Loucy (cell line): ENCODE data around the gene LRRC43.

Experiments used
- EZH2phosphoT487 ChIP-seq: fragments of 200-600 bp; IDR thresholded peaks from 2 replicates; pipeline ENCODE4 v1.6.1; 2018; ENCODE audit warnings: antibody characterized with exemption, mild to moderate bottlenecking, moderate library complexity, borderline replicate concordance
- TF ChIP-seq, protein P1 (sequence below): fragments of 200-600 bp; sonication (generic); conservative IDR thresholded peaks from 2 replicates; pipeline ENCODE4 v1.5.1; 2014; ENCODE audit warnings: mild to moderate bottlenecking, antibody characterized with exemption, low read length

DNA sequence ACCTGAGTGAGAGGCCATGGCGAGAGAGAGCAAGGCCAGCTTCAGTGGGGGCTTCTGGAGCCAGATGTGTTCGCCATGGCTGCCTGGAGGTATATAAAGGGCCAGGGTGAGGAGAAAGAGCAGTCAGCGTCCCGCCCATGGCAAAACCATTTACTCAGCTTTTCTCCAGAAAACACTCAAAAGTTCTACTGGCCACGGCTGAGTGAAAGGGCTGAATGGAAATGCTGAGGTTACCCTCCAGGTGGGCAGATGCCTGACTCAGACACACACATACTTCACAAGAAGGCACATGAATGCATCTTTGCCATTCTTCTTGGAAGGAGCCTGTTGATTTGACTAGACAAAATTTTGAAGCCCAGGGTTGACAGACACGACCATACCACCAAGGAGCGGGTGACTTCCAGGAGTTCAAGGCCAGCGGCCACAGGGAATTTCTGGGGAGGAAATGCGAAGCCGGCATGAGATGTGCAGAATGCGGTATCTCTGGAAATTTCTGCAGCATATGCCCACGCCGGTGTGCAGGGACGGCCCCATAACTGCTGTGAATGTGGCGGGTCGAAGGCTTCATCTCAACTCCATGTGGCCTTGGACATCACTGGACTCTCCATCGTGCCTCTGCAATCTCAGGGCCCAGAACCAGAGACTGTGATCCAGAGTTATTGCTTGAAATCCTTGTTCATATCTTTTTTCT, 8.6 kb upstream of the LRRC43 start, which contains the start of gene IL31:
- TF ChIP-seq EZH2phosphoT487: no peak
- TF ChIP-seq, protein P1, sequence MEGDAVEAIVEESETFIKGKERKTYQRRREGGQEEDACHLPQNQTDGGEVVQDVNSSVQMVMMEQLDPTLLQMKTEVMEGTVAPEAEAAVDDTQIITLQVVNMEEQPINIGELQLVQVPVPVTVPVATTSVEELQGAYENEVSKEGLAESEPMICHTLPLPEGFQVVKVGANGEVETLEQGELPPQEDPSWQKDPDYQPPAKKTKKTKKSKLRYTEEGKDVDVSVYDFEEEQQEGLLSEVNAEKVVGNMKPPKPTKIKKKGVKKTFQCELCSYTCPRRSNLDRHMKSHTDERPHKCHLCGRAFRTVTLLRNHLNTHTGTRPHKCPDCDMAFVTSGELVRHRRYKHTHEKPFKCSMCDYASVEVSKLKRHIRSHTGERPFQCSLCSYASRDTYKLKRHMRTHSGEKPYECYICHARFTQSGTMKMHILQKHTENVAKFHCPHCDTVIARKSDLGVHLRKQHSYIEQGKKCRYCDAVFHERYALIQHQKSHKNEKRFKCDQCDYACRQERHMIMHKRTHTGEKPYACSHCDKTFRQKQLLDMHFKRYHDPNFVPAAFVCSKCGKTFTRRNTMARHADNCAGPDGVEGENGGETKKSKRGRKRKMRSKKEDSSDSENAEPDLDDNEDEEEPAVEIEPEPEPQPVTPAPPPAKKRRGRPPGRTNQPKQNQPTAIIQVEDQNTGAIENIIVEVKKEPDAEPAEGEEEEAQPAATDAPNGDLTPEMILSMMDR: no peak
